Mucosa of descending colon (tissue), 3 donors: ENCODE data around the gene TMCC2. TPM values are rescaled to one million over a fixed set of nuclear protein-coding genes. Genes with fewer than 3 reads are reported as not detected.

Source experiments
- ATAC-seq: fragments of 200-7000 bp; cut with Tn5 transposase; one replicate; pipeline ENCODE4 v1.9.1; 2020; ENCODE audit warnings: mild to moderate bottlenecking, moderate library complexity
- DNase-seq, 3 donors: peaks; one replicate each; pipeline ENCODE4 v3.0.0-alpha.2; 2020
- H3K36me3 ChIP-seq: fragments of 200-600 bp; one replicate; pipeline ENCODE4 v1.8.0; 2021; ENCODE audit warnings: low read depth, mild to moderate bottlenecking
- H3K4me1 ChIP-seq: fragments of 200-600 bp; one replicate; pipeline ENCODE4 v1.8.0; 2021; ENCODE audit warnings: low read depth, mild to moderate bottlenecking
- H3K4me3 ChIP-seq: fragments of 200-600 bp; one replicate; pipeline ENCODE4 v1.8.0; 2021; ENCODE audit warnings: mild to moderate bottlenecking
- H3K9me3 ChIP-seq: fragments of 200-600 bp; one replicate; pipeline ENCODE4 v1.8.0; 2021; ENCODE audit warnings: mild to moderate bottlenecking
- intact Hi-C, 2 donors: fragments of 100-400 bp; cut with DNase I in 1 of 2; cut with micrococcal nuclease in 1 of 2; formaldehyde crosslinking; loops; one replicate each; pipeline versions ENCODE4 v1.11.0 to v1.11.1; 2022; cut with DNase I, micrococcal nuclease
- total RNA-seq, 3 donors: library from RNA; stranded (reverse); fragmentation: NEBNext Ultra II Directional in 2 of 3; extraction: Animal tissue kit (Norgen Biotek cat#: 25700) in 2 of 3; gene quantifications; one replicate each; pipeline versions ENCODE4 v1.2.1 to v1.2.4, GENCODE V29; 2021 to 2023
- TF ChIP-seq, protein P1 (sequence below): fragments of 200-600 bp; IDR thresholded peaks from one replicate; pipeline ENCODE4 v1.8.0; 2022; ENCODE audit warnings: antibody characterized with exemption, mild to moderate bottlenecking
- donor health status: DM: no; HTN: no; CAD: no; lungs with moderate emphysema.
- donor health status: DM: no; HTN: no; CAD: no.
- donor health status: DM: no; HTN: yes; CAD: no.

Gene TMCC2
- total RNA-seq, 3 donors from 2014 or later: 0.27 to 5.1 (median 0.29) TPM

DNA sequence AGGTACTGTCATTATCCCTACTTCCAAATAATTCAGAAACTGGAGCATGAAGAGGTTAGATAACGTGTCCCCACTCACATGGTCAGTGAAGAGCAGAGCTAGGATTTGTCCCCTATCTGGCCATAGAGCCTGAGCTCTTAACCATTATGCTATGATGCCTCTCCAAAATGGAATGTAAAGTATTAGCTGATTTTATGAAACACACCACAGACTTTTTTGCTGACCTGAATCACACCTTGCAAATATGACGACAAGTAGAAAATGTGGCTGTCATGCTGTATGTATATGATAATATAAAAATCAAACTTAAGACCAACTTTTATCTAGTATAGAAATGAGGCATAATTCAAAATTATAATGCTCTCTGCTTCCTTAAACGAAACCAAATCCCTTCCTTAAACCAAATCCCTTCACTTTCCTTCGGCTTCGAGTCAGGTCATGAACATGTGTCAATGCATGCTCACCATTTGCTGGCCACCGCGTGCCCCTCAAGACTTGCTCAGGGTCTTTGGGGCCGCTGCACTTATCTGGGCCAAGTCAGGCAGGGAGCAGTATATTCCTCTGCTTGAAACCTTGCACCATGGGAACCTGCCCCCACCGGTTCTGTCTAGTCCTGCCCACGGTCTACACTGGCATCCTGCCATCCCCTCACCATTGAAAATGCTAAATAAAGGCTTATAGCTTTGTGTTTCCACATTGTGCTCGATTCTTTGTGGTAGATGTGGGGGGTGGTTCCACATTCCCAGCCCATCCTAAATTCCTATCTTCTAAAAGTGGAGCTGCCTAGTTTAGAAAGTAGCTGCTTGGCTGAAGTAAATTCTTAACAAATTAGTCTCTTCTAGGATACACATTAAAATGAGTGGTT lies 1.6 kb upstream of the TMCC2 start:
- no peak overlapping the region for H3K4me3 ChIP-seq
- DNase-seq (no peak), ATAC-seq (no peak)
- TF ChIP-seq, protein P1, sequence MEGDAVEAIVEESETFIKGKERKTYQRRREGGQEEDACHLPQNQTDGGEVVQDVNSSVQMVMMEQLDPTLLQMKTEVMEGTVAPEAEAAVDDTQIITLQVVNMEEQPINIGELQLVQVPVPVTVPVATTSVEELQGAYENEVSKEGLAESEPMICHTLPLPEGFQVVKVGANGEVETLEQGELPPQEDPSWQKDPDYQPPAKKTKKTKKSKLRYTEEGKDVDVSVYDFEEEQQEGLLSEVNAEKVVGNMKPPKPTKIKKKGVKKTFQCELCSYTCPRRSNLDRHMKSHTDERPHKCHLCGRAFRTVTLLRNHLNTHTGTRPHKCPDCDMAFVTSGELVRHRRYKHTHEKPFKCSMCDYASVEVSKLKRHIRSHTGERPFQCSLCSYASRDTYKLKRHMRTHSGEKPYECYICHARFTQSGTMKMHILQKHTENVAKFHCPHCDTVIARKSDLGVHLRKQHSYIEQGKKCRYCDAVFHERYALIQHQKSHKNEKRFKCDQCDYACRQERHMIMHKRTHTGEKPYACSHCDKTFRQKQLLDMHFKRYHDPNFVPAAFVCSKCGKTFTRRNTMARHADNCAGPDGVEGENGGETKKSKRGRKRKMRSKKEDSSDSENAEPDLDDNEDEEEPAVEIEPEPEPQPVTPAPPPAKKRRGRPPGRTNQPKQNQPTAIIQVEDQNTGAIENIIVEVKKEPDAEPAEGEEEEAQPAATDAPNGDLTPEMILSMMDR: no peak
- H3K4me1 ChIP-seq: peaks cover 14% of the 10 kb centered on the region
- H3K36me3 ChIP-seq: no peaks in the 10 kb centered on the region
- intact Hi-C loops: no loop called here
- no peaks in the 10 kb centered on the region for H3K9me3 ChIP-seq

DNA sequence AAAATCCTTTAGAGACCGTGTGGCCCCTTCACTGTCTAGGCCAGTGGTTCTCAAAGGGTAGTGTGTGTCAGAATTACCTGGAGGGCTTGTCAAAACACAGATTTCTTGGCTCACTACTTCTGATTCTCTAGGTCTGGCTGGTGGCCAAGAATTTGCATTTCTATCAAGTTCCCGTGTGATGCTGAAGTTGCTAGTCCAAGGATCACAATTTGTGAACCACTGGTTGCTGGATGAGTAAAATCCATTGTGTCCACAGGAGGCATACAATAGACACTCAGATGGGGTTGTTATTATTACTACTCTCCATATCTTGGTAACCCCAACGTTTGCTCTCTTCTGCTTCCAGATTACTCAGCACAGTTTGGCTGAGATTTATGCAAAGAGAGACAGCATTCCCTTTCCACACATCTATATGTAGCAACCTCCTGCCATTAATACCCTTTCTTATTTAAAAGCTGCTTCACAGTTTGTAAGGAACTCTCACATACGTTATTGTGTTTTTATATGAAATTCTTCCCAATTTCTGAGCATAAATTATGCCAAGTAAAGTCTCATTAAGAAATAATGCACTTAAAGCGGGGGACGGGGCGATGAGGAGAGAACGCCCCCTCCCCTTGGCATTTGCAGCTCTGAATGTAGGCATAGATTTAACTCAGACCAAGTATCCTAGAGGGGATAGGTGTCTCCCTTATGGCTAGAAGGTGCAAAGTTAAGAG lies 720 bp upstream of the TMCC2 start:
- H3K36me3 ChIP-seq: no peaks in the 10 kb centered on the region
- DNase-seq (no peak), ATAC-seq (no peak)
- H3K4me1 ChIP-seq: peaks cover 14% of the 10 kb centered on the region
- no peaks in the 10 kb centered on the region for H3K9me3 ChIP-seq
- H3K4me3 ChIP-seq: no peak overlapping the region
- TF ChIP-seq, protein P1: no peak
- intact Hi-C loops: no loop called here

DNA sequence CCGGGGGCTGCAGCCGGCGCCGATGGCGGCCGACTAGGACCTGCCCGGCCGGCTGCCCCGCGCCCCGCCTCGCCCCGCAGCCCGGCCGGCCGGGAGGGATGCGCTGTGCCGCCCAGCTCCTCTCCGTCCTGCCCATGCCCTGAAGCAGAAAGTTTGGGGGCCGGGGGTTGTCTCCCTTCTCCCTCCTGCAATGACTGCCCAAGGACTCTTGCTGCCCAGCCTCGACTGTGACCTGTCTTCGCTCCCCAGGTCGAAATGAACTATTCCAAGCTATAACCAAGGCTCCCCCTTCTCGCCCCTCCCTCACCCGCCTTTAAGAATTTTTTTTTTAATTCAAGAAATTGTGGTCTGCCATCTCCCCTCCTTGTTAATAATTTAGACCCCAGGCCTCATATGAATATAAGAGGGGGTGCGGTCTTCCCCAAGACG lies 361 bp downstream of the TMCC2 start:
- peaks cover 14% of the 10 kb centered on the region for H3K4me1 ChIP-seq
- ATAC-seq: no peak
- H3K4me3 ChIP-seq: no peak overlapping the region
- no peaks in the 10 kb centered on the region for H3K9me3 ChIP-seq
- intact Hi-C loops: no loop called here
- no peak for DNase-seq
- H3K36me3 ChIP-seq: no peaks in the 10 kb centered on the region
- TF ChIP-seq, protein P1: no peak

GRCh38 chr1:205229399-205229871 lies 1.7 kb downstream of the TMCC2 start:
- Histone ChIP-seq H3K4me1 (peaks cover 14% of the 10 kb centered on the region), H3K36me3 (no peaks in the 10 kb centered on the region), H3K9me3 (no peaks in the 10 kb centered on the region), H3K4me3 (no peak overlapping the region)
- TF ChIP-seq, protein P1: no peak
- intact Hi-C loops: no loop called here
- peak in 2 of 3 donors; percentile 62 to 69 for DNase-seq
- peak; percentile 82 for ATAC-seq

- no peak for DNase-seq
- H3K9me3 ChIP-seq: no peaks in the 10 kb centered on the region
- TF ChIP-seq, protein P1: no peak
- no peaks in the 10 kb centered on the region for H3K36me3 ChIP-seq
- H3K4me1 ChIP-seq: peaks cover 14% of the 10 kb centered on the region
- no peak for ATAC-seq
- intact Hi-C loops: no loop called here
- H3K4me3 ChIP-seq: no peak overlapping the region
Measured at GRCh38 chr1:205229916-205230700, 2.4 kb downstream of the TMCC2 start.
